ENCODE measurements around the gene EIF4A2. TPM values are rescaled to one million over a fixed set of nuclear protein-coding genes. Genes with fewer than 3 reads are reported as not detected.

The EIF4A2 gene
- total and polyA plus RNA-seq, 2 experiments from 2014 or later, result 359 to 911 TPM

DNA sequence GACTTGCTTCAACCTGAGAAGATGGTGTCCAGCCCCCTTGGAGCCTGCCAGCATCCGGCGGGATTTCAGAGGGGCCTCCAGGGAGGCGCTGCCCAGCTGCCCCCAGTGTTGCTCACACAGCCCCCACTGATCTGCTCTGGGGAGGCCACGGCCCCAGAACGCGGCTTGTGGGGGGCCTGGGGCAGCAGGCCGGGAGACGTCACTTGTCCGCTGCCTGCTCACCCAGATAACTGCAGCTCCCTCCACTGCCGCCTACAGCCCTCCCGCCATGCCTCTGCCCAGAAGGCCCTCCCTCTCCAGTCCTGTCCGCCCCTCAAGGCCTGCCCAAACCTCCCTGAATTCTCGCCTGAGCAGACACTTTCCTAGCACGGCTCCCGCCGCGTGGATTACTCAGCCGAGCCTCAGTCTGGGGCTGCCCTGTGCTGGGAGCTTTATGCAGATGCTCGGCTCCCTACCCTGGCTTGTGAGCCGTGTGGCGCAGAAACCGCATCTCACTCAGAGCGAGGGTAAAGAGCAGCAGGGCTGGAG, 42.0 kb downstream of the EIF4A2 start:
- Histone ChIP-seq H3K36me3 (no peaks in the 10 kb centered on the region), H3K27me3 (peaks cover 62% of the 10 kb centered on the region), H3K4me3 (no peak overlapping the region), H3K9me3 (ENCODE audit: low read depth) (no peaks in the 10 kb centered on the region), H3K27ac (no peak overlapping the region), H3K4me1 (ENCODE audit: low read depth) (peaks cover 3% of the 10 kb centered on the region)
- no peak for TF ChIP-seq CTCF (IDR thresholded peaks at IDR 0.05; ENCODE audit: low read depth, low read length)
- peak; percentile 56 to 80 for DNase-seq (ENCODE audit: low read depth in 1 of 2, low spot score in 1 of 2)

- Histone ChIP-seq H3K36me3 (no peaks in the 10 kb centered on the region), H3K27me3 (peaks cover 68% of the 10 kb centered on the region), H3K4me1 (ENCODE audit: low read depth) (peaks cover 3% of the 10 kb centered on the region), H3K4me3 (no peak overlapping the region), H3K27ac (no peak overlapping the region), H3K9me3 (ENCODE audit: low read depth) (no peaks in the 10 kb centered on the region)
- DNase-seq (ENCODE audit: low read depth in 1 of 2, low spot score in 1 of 2), result no peak
- TF ChIP-seq CTCF (IDR thresholded peaks at IDR 0.05; ENCODE audit: low read depth, low read length), result no peak
Observed at GRCh38 chr3:186825872-186826409, 42.6 kb downstream of the EIF4A2 start.

DNA sequence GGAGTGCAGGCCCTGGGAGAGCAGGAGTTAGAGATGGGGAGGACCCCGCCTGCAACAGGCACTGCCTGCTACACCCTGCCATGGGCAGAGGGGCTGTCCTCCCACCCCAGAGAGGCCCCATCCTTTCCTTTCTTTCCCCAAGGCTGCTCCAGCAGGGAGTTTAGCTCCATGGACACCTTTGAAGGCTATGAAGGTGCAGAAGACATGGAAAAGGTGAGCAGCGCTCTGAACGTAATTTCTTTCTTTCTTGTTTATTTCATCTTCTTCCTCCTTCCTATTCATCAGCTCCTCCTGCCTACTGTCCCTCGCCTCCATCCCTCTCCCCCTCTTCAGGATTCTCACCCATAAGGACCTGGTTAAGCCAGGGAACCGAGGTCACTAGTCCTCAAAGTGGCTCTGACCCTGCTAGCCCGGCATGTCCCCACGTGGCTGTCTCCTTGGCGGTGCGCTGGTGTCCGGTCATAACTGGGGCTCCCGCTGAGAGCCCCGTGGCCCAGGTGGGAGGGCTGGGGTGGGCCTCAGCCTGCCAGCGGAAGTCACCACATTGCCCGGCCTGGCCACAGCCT, 43.1 kb downstream of the EIF4A2 start:
- peaks cover 73% of the 10 kb centered on the region for H3K27me3 ChIP-seq
- H3K36me3 ChIP-seq, result no peaks in the 10 kb centered on the region
- TF ChIP-seq CTCF (IDR thresholded peaks at IDR 0.05; ENCODE audit: low read depth, low read length), result no peak
- H3K4me3 ChIP-seq, result peak overlapping the region; percentile 73
- DNase-seq (ENCODE audit: low read depth in 1 of 2, low spot score in 1 of 2), result no peak
- no peaks in the 10 kb centered on the region for H3K9me3 ChIP-seq (ENCODE audit: low read depth)
- H3K4me1 ChIP-seq (ENCODE audit: low read depth), result peaks cover 3% of the 10 kb centered on the region
- H3K27ac ChIP-seq, result no peak overlapping the region

DNA sequence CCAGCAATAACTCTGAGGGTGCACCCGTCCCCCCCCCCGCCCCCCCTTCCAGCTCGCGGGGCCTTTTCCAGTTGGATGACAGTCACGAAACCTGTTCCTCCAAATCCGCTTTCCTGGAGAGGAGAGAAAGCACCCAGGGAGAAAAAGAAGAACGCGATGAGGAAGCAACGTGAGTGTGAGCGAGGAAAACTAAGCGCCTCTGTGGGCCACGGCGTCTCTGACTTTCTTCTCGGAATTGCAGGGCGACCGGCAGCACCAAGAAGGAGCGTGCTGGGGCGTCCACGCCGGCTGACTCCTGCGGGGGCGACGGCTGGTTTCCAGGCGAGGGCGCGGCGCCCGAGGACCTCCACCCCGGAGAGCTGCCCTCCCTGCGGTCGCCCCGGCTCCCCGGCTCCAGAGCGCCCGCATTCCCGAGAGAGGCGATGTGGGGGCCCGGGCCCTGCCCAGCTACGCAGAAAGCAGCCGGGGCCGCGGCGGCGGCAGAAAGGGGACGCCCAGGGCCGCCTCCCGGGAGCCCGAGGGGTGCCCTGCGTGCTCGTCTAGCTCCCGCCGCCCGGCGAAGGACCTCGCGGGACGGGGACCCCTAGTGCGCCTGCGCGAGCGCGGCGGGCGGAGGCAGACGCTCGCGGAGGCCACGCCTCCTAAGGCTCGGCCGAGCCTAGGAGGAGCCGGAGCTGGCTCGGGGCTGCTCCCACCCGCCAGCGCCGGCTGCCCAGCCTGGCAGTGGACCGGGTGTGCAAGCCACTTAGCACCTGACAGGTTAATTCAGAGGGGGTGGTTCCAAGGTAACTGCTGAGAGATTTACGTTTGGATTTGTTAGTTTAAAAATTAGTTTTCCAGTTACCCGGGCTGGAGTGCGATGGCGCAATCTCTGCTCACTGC, 43.8 kb downstream of the EIF4A2 start:
- Histone ChIP-seq H3K36me3 (no peaks in the 10 kb centered on the region), H3K27ac (no peak overlapping the region), H3K4me3 (peak overlapping the region; percentile 73), H3K27me3 (peaks cover 80% of the 10 kb centered on the region), H3K4me1 (ENCODE audit: low read depth) (peaks cover 3% of the 10 kb centered on the region), H3K9me3 (ENCODE audit: low read depth) (no peaks in the 10 kb centered on the region)
- no peak for TF ChIP-seq CTCF (IDR thresholded peaks at IDR 0.05; ENCODE audit: low read depth, low read length)
- peak; percentile 87 to 93 for DNase-seq (ENCODE audit: low read depth in 1 of 2, low spot score in 1 of 2)

GRCh38 chr3:186828340-186828739, 45.0 kb downstream of the EIF4A2 start:
- peaks cover 92% of the 10 kb centered on the region for H3K27me3 ChIP-seq
- H3K36me3 ChIP-seq, result no peaks in the 10 kb centered on the region
- TF ChIP-seq CTCF (IDR thresholded peaks at IDR 0.05; ENCODE audit: low read depth, low read length), result no peak
- no peak overlapping the region for H3K27ac ChIP-seq
- peaks cover 3% of the 10 kb centered on the region for H3K4me1 ChIP-seq (ENCODE audit: low read depth)
- H3K4me3 ChIP-seq, result no peak overlapping the region
- no peak for DNase-seq (ENCODE audit: low read depth in 1 of 2, low spot score in 1 of 2)
- no peaks in the 10 kb centered on the region for H3K9me3 ChIP-seq (ENCODE audit: low read depth)
